WTC11 (cell line): ENCODE data around the gene ERF. TPM values are rescaled to one million over a fixed set of nuclear protein-coding genes. Genes with fewer than 3 reads are reported as not detected.

Source experiments
- ATAC-seq: fragments of 200-7000 bp; cut with Tn5 transposase; 2 replicates; pipeline ENCODE4 v1.10.0; 2021; ENCODE audit warnings: mild to moderate bottlenecking, moderate library complexity
- CTCF ChIA-PET: fragments of 300-600 bp; sonication (Branson Sonifier 250); formaldehyde crosslinking; loops from one replicate; lab custom pipeline; 2021; ENCODE audit warnings: antibody characterized with exemption; lab: Charles Lee
- POLR2A ChIA-PET: fragments of 350-600 bp; sonication (Branson Sonifier 250); formaldehyde crosslinking; loops from one replicate; lab custom pipeline; 2021; ENCODE audit warnings: antibody characterized with exemption; lab: Charles Lee
- DNase-seq: peaks from one replicate; pipeline ENCODE4 v3.0.0; 2021; ENCODE audit warnings: low spot score
- H3K27ac Mint-ChIP-seq: 2 replicates; pipeline ENCODE4 v1.8.0; 2021; ENCODE audit warnings: mixed read lengths
- H3K27me3 Mint-ChIP-seq: 2 replicates; pipeline ENCODE4 v1.8.0; 2021; ENCODE audit warnings: low read depth, mild to moderate bottlenecking, moderate library complexity, mixed read lengths
- H3K36me3 Mint-ChIP-seq: 2 replicates; pipeline ENCODE4 v1.8.0; 2021; ENCODE audit warnings: mixed read lengths
- H3K4me1 Mint-ChIP-seq: 2 replicates; pipeline ENCODE4 v1.8.0; 2022; ENCODE audit warnings: mixed read lengths
- H3K4me3 Mint-ChIP-seq: 2 replicates; pipeline ENCODE4 v1.8.0; 2021; ENCODE audit warnings: mild to moderate bottlenecking, moderate library complexity, mixed read lengths
- H3K9me3 Mint-ChIP-seq: 2 replicates; pipeline ENCODE4 v1.8.0; 2021; ENCODE audit warnings: mixed read lengths
- ATF1 ChIP-seq: sonication (generic); formaldehyde crosslinking; IDR thresholded peaks from 2 replicates; pipeline ENCODE4 v1.8.1; 2023; ENCODE audit warnings: mild to moderate bottlenecking, moderate library complexity, missing genetic modification reagents
- FOXJ3 ChIP-seq: sonication (generic); formaldehyde crosslinking; IDR thresholded peaks from 2 replicates; pipeline ENCODE4 v1.9.0; 2021; ENCODE audit warnings: missing genetic modification reagents, mild to moderate bottlenecking, borderline replicate concordance
- FOXK1 ChIP-seq: sonication (generic); formaldehyde crosslinking; IDR thresholded peaks from 2 replicates; pipeline ENCODE4 v1.8.0; 2022; ENCODE audit warnings: mild to moderate bottlenecking, moderate library complexity, missing genetic modification reagents
- FOXP1 ChIP-seq: sonication (generic); formaldehyde crosslinking; IDR thresholded peaks from 2 replicates; pipeline ENCODE4 v1.8.0; 2022; ENCODE audit warnings: missing genetic modification reagents, mild to moderate bottlenecking, moderate library complexity, borderline replicate concordance
- GTF2I ChIP-seq: fragments of 250-450 bp; sonication (Bioruptor Pico); conservative IDR thresholded peaks from 2 replicates; pipeline ENCODE4 v1.4.0; 2021; ENCODE audit warnings: mild to moderate bottlenecking
- NR2C2 ChIP-seq: sonication (generic); formaldehyde crosslinking; IDR thresholded peaks from 2 replicates; pipeline ENCODE4 v1.8.0; 2022; ENCODE audit warnings: mild to moderate bottlenecking, missing genetic modification reagents
- RORB ChIP-seq: fragments of 250-450 bp; sonication (Bioruptor Pico); IDR thresholded peaks from 2 replicates; pipeline ENCODE4 v1.9.0; 2021; ENCODE audit warnings: mild to moderate bottlenecking
- SMAD3 ChIP-seq: sonication (generic); formaldehyde crosslinking; IDR thresholded peaks from 2 replicates; pipeline ENCODE4 v1.8.0; 2022; ENCODE audit warnings: missing genetic modification reagents, mild to moderate bottlenecking, borderline replicate concordance
- SP1 ChIP-seq: sonication (generic); formaldehyde crosslinking; conservative IDR thresholded peaks from 2 replicates; pipeline ENCODE4 v1.8.1; 2022; ENCODE audit warnings: missing genetic modification reagents
- ZNF121 ChIP-seq: sonication (generic); formaldehyde crosslinking; IDR thresholded peaks from 2 replicates; pipeline ENCODE4 v1.8.0; 2023; ENCODE audit warnings: missing genetic modification reagents
- ZNF138 ChIP-seq: sonication (generic); formaldehyde crosslinking; conservative IDR thresholded peaks from 2 replicates; pipeline ENCODE4 v1.8.1; 2022; ENCODE audit warnings: mild to moderate bottlenecking, moderate library complexity, missing genetic modification reagents
- ZNF416 ChIP-seq: fragments of 250-450 bp; sonication (Bioruptor Pico); IDR thresholded peaks from 2 replicates; pipeline ENCODE4 v1.9.0; 2021; ENCODE audit warnings: mild to moderate bottlenecking, inconsistent platforms
- total RNA-seq: library from RNA; stranded (reverse); gene quantifications from 3 replicates; pipeline ENCODE4 v1.2.3, GENCODE V29; 2021
- TF ChIP-seq, protein P1 (sequence below): sonication (generic); formaldehyde crosslinking; IDR thresholded peaks from 2 replicates; pipeline ENCODE4 v1.8.0; 2022; ENCODE audit warnings: mild to moderate bottlenecking, missing genetic modification reagents
- TF ChIP-seq, protein P2 (sequence below): fragments of 250-450 bp; sonication (Bioruptor Pico); IDR thresholded peaks from 2 replicates; pipeline ENCODE4 v1.9.0; 2021; ENCODE audit warnings: mild to moderate bottlenecking
- TF ChIP-seq, protein P3 (sequence below): sonication (generic); formaldehyde crosslinking; conservative IDR thresholded peaks from 2 replicates; pipeline ENCODE4 v1.8.1; 2023; ENCODE audit warnings: mild to moderate bottlenecking, low read depth, missing genetic modification reagents, moderate library complexity
- TF ChIP-seq, protein P4 (sequence below): sonication (generic); formaldehyde crosslinking; IDR thresholded peaks from 2 replicates; pipeline ENCODE4 v1.8.0; 2022; ENCODE audit warnings: mild to moderate bottlenecking, missing genetic modification reagents
- TF ChIP-seq, protein P5 (sequence below): sonication (generic); formaldehyde crosslinking; IDR thresholded peaks from 2 replicates; pipeline ENCODE4 v1.8.1; 2022; ENCODE audit warnings: low read depth, missing genetic modification reagents, borderline replicate concordance
- TF ChIP-seq, protein P6 (sequence below): fragments of 250-450 bp; sonication (Bioruptor Pico); IDR thresholded peaks from 2 replicates; pipeline ENCODE4 v1.9.0; 2021; ENCODE audit warnings: mild to moderate bottlenecking, borderline replicate concordance
- TF ChIP-seq, protein P7 (sequence below): sonication (generic); formaldehyde crosslinking; IDR thresholded peaks from 2 replicates; pipeline ENCODE4 v1.8.0; 2023; ENCODE audit warnings: mild to moderate bottlenecking, missing genetic modification reagents

ERF gene
- total RNA-seq, 1 experiment from 2014 or later: 65.9 TPM

DNA sequence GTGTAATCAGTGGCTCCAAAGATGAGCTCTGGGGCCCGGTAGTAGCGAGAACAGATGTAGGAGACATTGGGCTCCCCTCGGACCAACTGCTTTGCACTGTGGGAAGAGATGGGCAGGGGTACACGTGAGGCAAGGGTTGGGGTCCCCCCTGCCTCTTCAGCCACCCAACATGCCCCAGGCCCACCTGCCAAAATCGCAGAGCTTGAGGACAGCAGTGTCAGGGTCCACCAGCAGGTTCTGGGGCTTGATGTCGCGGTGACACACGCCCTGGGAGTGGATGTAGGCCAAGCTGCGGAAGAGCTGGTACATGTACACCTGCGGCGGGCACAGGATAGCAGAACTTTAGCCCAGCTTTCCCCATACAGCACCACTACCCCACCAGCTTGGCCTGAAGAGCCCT, 20.6 kb downstream of the ERF start:
- Mint-ChIP-seq H3K27ac (no peak overlapping the region), H3K4me1 (0 out of 2 replicates have a peak, but pooled peaks cover 4% of the 10 kb centered on the region), H3K4me3 (no peak overlapping the region), H3K36me3 (peaks cover 58% of the 10 kb centered on the region), H3K27me3 (no peaks in the 10 kb centered on the region; the same call in 1 of the 2 replicates), H3K9me3 (no peaks in the 10 kb centered on the region)
- POLR2A ChIA-PET: interaction anchor here (1.9 kb wide), 1 partner anchor 8 kb away, joined by 5 read pairs; the partner anchor contains the start of gene GSK3A
- ATAC-seq (no peak), DNase-seq (no peak)
- TF ChIP-seq, protein P1, sequence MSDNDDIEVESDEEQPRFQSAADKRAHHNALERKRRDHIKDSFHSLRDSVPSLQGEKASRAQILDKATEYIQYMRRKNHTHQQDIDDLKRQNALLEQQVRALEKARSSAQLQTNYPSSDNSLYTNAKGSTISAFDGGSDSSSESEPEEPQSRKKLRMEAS (CRISPR knock-in tag): no peak
- TF ChIP-seq, protein P2, sequence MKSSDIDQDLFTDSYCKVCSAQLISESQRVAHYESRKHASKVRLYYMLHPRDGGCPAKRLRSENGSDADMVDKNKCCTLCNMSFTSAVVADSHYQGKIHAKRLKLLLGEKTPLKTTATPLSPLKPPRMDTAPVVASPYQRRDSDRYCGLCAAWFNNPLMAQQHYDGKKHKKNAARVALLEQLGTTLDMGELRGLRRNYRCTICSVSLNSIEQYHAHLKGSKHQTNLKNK (CRISPR knock-in tag): no peak
- TF ChIP-seq FOXP1 (CRISPR knock-in tag): no peak
- TF ChIP-seq, protein P3, sequence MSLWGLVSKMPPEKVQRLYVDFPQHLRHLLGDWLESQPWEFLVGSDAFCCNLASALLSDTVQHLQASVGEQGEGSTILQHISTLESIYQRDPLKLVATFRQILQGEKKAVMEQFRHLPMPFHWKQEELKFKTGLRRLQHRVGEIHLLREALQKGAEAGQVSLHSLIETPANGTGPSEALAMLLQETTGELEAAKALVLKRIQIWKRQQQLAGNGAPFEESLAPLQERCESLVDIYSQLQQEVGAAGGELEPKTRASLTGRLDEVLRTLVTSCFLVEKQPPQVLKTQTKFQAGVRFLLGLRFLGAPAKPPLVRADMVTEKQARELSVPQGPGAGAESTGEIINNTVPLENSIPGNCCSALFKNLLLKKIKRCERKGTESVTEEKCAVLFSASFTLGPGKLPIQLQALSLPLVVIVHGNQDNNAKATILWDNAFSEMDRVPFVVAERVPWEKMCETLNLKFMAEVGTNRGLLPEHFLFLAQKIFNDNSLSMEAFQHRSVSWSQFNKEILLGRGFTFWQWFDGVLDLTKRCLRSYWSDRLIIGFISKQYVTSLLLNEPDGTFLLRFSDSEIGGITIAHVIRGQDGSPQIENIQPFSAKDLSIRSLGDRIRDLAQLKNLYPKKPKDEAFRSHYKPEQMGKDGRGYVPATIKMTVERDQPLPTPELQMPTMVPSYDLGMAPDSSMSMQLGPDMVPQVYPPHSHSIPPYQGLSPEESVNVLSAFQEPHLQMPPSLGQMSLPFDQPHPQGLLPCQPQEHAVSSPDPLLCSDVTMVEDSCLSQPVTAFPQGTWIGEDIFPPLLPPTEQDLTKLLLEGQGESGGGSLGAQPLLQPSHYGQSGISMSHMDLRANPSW (CRISPR knock-in tag): no peak
- no peak for TF ChIP-seq ATF1 (CRISPR knock-in tag)
- TF ChIP-seq, protein P4, sequence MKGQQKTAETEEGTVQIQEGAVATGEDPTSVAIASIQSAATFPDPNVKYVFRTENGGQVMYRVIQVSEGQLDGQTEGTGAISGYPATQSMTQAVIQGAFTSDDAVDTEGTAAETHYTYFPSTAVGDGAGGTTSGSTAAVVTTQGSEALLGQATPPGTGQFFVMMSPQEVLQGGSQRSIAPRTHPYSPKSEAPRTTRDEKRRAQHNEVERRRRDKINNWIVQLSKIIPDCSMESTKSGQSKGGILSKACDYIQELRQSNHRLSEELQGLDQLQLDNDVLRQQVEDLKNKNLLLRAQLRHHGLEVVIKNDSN (CRISPR knock-in tag): no peak
- no peak for TF ChIP-seq ZNF416 (CRISPR knock-in tag)
- CTCF ChIA-PET: interaction anchor here (0.6 to 3.6 kb wide), 3 partner anchors 45 to 103 kb away, joined by 3 to 16 read pairs (median 4); partner anchors contain the start of gene POU2F2

DNA sequence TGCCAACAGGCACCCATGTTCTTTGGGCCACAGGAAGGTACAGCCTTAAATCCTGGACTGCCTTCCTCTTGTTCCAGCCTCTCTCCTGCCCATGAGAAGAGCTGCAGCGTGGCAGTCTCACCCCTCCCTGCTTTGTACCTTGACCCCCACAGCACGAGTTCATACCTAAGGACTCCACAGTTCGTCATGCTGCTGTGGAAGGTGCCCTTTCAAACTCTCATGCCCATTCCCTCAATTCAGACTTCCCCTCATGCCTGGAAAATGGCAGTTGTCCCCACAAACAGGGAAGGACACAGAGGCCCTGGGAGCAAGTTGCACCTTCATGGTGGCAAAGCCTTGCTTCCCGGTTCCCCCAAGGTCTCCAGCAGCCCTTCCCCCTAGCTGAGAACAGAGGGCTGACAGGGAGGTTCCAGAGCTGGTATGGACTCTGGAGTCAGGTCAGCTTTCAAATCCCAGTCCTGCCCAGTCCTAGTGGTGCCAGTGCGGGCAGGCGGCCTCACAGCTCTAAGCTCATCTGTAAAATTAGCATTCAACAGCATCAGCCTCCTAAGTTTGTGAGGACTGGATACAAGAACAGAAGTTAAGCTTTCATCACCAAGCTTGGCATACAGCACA, 21.1 kb downstream of the ERF start:
- Mint-ChIP-seq H3K4me3 (no peak overlapping the region), H3K4me1 (0 out of 2 replicates have a peak, but pooled peaks cover 4% of the 10 kb centered on the region), H3K36me3 (peaks cover 55% of the 10 kb centered on the region), H3K27ac (no peak overlapping the region; the same call in 1 of the 2 replicates), H3K9me3 (no peaks in the 10 kb centered on the region), H3K27me3 (no peaks in the 10 kb centered on the region)
- CTCF ChIA-PET: interaction anchor here (0.7 to 3.6 kb wide), 4 partner anchors 9 to 120 kb away, joined by 3 to 16 read pairs (median 4); partner anchors contain the start of genes GSK3A and POU2F2
- ATAC-seq: no peak
- POLR2A ChIA-PET: interaction anchor here (1.0 to 1.9 kb wide), 2 partner anchors 8 to 9 kb away, joined by 3 to 5 read pairs; partner anchors contain the start of gene GSK3A
- TF ChIP-seq FOXP1 (CRISPR knock-in tag): no peak
- no peak for TF ChIP-seq SMAD3 (CRISPR knock-in tag)
- no peak for TF ChIP-seq RORB (CRISPR knock-in tag)
- TF ChIP-seq, protein P5, sequence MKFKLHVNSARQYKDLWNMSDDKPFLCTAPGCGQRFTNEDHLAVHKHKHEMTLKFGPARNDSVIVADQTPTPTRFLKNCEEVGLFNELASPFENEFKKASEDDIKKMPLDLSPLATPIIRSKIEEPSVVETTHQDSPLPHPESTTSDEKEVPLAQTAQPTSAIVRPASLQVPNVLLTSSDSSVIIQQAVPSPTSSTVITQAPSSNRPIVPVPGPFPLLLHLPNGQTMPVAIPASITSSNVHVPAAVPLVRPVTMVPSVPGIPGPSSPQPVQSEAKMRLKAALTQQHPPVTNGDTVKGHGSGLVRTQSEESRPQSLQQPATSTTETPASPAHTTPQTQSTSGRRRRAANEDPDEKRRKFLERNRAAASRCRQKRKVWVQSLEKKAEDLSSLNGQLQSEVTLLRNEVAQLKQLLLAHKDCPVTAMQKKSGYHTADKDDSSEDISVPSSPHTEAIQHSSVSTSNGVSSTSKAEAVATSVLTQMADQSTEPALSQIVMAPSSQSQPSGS (CRISPR knock-in tag): no peak
- TF ChIP-seq FOXK1: no peak
- TF ChIP-seq ZNF138 (CRISPR knock-in tag): no peak
- TF ChIP-seq ZNF121 (CRISPR knock-in tag): no peak
- TF ChIP-seq NR2C2 (CRISPR knock-in tag): no peak
- TF ChIP-seq GTF2I (CRISPR knock-in tag): no peak
- TF ChIP-seq SP1: no peak
- no peak for TF ChIP-seq FOXJ3 (CRISPR knock-in tag)
- TF ChIP-seq, protein P6, sequence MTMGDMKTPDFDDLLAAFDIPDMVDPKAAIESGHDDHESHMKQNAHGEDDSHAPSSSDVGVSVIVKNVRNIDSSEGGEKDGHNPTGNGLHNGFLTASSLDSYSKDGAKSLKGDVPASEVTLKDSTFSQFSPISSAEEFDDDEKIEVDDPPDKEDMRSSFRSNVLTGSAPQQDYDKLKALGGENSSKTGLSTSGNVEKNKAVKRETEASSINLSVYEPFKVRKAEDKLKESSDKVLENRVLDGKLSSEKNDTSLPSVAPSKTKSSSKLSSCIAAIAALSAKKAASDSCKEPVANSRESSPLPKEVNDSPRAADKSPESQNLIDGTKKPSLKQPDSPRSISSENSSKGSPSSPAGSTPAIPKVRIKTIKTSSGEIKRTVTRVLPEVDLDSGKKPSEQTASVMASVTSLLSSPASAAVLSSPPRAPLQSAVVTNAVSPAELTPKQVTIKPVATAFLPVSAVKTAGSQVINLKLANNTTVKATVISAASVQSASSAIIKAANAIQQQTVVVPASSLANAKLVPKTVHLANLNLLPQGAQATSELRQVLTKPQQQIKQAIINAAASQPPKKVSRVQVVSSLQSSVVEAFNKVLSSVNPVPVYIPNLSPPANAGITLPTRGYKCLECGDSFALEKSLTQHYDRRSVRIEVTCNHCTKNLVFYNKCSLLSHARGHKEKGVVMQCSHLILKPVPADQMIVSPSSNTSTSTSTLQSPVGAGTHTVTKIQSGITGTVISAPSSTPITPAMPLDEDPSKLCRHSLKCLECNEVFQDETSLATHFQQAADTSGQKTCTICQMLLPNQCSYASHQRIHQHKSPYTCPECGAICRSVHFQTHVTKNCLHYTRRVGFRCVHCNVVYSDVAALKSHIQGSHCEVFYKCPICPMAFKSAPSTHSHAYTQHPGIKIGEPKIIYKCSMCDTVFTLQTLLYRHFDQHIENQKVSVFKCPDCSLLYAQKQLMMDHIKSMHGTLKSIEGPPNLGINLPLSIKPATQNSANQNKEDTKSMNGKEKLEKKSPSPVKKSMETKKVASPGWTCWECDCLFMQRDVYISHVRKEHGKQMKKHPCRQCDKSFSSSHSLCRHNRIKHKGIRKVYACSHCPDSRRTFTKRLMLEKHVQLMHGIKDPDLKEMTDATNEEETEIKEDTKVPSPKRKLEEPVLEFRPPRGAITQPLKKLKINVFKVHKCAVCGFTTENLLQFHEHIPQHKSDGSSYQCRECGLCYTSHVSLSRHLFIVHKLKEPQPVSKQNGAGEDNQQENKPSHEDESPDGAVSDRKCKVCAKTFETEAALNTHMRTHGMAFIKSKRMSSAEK (CRISPR knock-in tag): no peak
- TF ChIP-seq, protein P7, sequence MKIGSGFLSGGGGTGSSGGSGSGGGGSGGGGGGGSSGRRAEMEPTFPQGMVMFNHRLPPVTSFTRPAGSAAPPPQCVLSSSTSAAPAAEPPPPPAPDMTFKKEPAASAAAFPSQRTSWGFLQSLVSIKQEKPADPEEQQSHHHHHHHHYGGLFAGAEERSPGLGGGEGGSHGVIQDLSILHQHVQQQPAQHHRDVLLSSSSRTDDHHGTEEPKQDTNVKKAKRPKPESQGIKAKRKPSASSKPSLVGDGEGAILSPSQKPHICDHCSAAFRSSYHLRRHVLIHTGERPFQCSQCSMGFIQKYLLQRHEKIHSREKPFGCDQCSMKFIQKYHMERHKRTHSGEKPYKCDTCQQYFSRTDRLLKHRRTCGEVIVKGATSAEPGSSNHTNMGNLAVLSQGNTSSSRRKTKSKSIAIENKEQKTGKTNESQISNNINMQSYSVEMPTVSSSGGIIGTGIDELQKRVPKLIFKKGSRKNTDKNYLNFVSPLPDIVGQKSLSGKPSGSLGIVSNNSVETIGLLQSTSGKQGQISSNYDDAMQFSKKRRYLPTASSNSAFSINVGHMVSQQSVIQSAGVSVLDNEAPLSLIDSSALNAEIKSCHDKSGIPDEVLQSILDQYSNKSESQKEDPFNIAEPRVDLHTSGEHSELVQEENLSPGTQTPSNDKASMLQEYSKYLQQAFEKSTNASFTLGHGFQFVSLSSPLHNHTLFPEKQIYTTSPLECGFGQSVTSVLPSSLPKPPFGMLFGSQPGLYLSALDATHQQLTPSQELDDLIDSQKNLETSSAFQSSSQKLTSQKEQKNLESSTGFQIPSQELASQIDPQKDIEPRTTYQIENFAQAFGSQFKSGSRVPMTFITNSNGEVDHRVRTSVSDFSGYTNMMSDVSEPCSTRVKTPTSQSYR (CRISPR knock-in tag): no peak
- DNase-seq: no peak
